DLD1 (cell line): ENCODE measurements around the gene DRAXIN.

Experiments used
- in situ Hi-C: cut with HindIII; loops from 2 replicates; pipeline ENCODE4 v1.10.0; 2017; ENCODE audit warnings: low sequenced_read_pairs

DRAXIN gene

GRCh38 chr1:11733306-11733705, 41.8 kb downstream of the DRAXIN start:
- in situ Hi-C loops: no loop called here

- in situ Hi-C loops: no loop called here
These were observed 44.0 kb downstream of the DRAXIN start for GRCh38 chr1:11735531-11735853.

- in situ Hi-C loops: no loop called here
These were observed 44.6 kb downstream of the DRAXIN start, which contains the start of gene AGTRAP for GRCh38 chr1:11735854-11736745. TSS of gene AGTRAP (plus strand) at chr1:11736136. CDS start at chr1:11736209, 73 bp downstream.

- in situ Hi-C loops: no loop called here
These were observed 45.5 kb downstream of the DRAXIN start for GRCh38 chr1:11736746-11737639.

- in situ Hi-C loops: no loop called here
These were observed 46.6 kb downstream of the DRAXIN start for GRCh38 chr1:11738096-11738495.

GRCh38 chr1:11738783-11739182, 47.3 kb downstream of the DRAXIN start:
- in situ Hi-C loops: no loop called here

GRCh38 chr1:11740258-11741192, 49.0 kb downstream of the DRAXIN start:
- in situ Hi-C loops: no loop called here

GRCh38 chr1:11741482-11741881, 50.0 kb downstream of the DRAXIN start:
- in situ Hi-C loops: no loop called here

- in situ Hi-C loops: no loop called here
These were observed 50.5 kb downstream of the DRAXIN start for GRCh38 chr1:11741919-11742558.

GRCh38 chr1:11744287-11744686, 52.8 kb downstream of the DRAXIN start:
- in situ Hi-C loops: no loop called here

- in situ Hi-C loops: no loop called here
These were observed 54.6 kb downstream of the DRAXIN start for GRCh38 chr1:11746092-11746491.

- in situ Hi-C loops: no loop called here
These were observed 55.4 kb downstream of the DRAXIN start for GRCh38 chr1:11746795-11747487.

- in situ Hi-C loops: no loop called here
These were observed 57.0 kb downstream of the DRAXIN start for GRCh38 chr1:11748294-11749202.

- in situ Hi-C loops: no loop called here
These were observed 57.7 kb downstream of the DRAXIN start for GRCh38 chr1:11749203-11749689.

- in situ Hi-C loops: no loop called here
These were observed 58.5 kb downstream of the DRAXIN start for GRCh38 chr1:11749996-11750395.

- in situ Hi-C loops: no loop called here
These were observed 59.6 kb downstream of the DRAXIN start for GRCh38 chr1:11751087-11751486.

- in situ Hi-C loops: no loop called here
These were observed 61.0 kb downstream of the DRAXIN start for GRCh38 chr1:11752359-11753088.
